Activated CD4-positive, CD25-positive, alpha-beta regulatory T cell treated with anti-CD3 and anti-CD28 coated beads, Interleukin-2, amount 50 U/mL, for 24 hours (primary cell): ENCODE measurements around the gene ARHGAP25.

Source experiments
- ATAC-seq, 2 donors: fragments of 150-1000 bp; cut with Tn5 transposase; one replicate each; pipeline ENCODE4 v1.10.0; 2021; ENCODE audit warnings: mild to moderate bottlenecking in 1 of 2, moderate library complexity in 1 of 2

ARHGAP25 gene

DNA sequence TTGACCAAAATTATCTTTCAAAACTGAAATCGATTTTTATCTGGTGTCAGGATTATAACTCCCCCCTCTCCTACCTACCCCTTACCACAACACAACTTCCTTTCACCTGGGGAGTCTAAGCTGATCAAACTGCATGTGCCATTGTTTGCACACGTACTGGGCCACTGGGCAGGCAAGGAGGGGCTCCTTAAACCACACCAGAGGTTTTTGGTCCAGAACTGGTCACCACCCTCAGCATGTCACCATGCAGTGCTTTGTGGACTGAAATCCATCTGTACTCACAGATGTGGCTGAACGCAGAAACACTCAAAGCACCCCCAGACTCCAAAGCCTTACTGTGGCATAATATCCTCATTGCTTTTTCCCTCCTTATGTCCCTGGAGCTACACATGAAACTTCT lies 13.9 kb upstream of the ARHGAP25 start:
- ATAC-seq: no peak

GRCh38 chr2:68721482-68722101 lies 13.0 kb upstream of the ARHGAP25 start:
- ATAC-seq: no peak

DNA sequence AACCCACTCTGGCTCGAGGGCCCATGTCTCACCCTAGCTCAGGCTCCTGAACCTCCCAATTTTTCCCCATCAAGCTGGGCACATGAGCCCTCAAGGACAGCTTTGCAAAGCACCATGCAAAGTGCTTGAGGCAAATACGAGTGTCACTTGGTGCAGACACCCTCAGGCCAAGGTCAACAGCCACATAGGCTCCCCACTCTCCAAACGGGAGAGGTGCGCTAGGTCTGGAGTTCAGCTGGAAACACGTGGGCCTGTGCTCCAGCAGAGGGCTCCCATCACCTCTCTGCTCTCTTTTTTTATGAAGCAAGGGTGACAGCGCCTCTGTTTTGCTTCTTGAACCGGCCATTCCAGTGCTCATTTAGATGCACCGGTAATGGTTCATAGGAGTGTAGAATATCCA lies 11.9 kb upstream of the ARHGAP25 start:
- ATAC-seq: no peak

DNA sequence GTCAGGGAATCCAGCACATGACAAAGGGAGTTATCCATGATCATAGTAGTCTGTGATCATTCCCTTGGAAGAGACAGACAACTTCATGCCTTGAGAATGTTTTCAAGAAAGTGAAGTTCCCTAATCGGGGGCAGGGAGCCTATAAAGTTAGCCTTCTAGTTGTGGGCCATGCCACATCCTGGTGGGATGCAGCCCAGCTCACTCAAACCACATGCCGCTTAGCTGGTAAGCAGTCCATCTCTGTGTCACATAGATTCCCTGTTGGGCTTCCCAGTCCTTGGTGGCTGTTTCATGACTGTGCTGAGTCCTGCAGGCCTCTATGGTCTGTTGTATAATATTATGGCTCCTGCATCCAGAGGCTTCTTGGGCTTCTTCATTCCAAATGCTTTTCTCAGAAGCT lies 11.4 kb upstream of the ARHGAP25 start:
- no peak for ATAC-seq

DNA sequence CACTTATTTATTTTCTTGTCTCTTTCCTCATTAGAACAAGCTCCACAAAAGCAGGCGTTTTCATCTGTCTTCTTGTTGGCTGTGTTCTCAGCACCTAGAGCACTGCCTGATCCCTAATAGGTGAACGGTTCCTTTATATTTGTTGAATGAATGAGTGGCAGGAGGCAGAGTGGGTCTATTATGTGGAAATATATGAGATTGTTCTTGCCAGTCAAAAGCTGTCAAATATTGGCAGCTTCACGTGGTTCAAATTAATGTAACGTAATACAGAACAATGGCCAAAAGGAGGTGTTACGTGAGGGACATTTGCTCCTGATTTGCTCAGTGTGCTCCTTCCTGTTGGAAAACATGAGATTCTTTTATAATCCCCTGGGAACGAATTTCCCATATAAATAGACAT lies 8.5 kb upstream of the ARHGAP25 start:
- ATAC-seq: no peak

GRCh38 chr2:68726608-68727367 lies 7.8 kb upstream of the ARHGAP25 start:
- peak; percentile 99 for ATAC-seq

GRCh38 chr2:68727683-68728375 lies 6.8 kb upstream of the ARHGAP25 start:
- no peak for ATAC-seq

DNA sequence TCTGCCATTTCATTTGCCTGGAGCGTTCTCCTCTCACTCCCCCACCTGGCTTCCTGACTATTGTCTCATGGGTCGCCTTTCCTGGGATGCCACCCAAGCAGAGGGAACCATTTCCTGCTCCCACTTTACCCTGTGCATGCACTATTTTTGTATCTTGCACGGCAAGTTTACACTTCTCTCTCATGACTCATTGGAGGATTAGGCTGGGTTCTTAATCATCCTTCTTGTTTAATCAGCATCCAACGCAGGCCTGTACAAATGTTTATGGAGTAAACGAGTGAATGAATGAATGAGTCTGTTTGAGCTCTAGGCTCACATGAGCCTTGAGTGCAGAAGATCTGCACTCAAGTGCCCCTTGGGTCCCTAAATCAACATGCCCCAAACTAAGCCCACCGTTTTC lies 3.8 kb upstream of the ARHGAP25 start:
- no peak for ATAC-seq

GRCh38 chr2:68732036-68732932 lies 2.3 kb upstream of the ARHGAP25 start:
- no peak for ATAC-seq

DNA sequence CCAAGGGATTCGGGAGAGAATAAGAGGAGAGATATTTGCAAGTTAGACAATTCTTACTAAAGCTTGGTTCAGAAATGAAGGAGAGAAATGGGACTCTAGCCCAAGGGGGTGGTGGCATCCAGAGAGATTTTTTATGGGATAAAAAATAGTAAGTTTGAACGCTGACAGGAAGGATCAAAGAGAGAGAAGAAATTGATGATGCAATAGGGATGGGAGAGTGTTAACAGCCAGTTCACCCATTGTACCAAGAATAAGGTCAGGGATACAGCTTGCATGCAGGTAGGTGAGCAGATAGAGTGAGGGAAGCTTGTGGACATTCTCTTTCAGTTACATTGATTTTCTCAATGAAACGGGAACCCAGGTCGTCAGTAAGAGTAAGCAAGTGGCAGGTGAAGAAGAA lies 1.2 kb upstream of the ARHGAP25 start:
- no peak for ATAC-seq

GRCh38 chr2:68734176-68734575 lies 435 bp upstream of the ARHGAP25 start:
- no peak for ATAC-seq

DNA sequence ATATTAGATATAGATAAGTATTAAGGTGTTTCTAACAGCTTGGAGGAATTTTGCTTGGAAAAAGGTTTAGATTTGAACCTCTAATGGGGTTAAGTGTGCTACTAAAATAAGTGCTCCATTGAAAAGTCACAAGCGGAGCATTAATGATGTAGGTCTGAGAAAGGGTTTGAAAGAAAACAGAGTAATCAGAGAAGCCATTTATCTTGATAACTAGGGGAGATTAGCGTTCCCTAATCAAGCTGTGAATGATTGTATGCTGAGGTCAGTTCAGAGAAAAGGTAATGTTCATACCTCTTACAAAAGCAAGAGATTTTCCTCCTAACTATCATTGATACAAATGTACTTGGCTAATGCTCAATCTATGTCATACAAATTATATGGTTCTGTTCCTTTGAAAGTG lies 1.5 kb downstream of the ARHGAP25 start:
- no peak for ATAC-seq

GRCh38 chr2:68737711-68738110 lies 3.1 kb downstream of the ARHGAP25 start:
- ATAC-seq: peak; percentile 10 to 12

GRCh38 chr2:68738906-68739594 lies 4.4 kb downstream of the ARHGAP25 start:
- no peak for ATAC-seq

- no peak for ATAC-seq
These were observed 5.2 kb downstream of the ARHGAP25 start for GRCh38 chr2:68739595-68740399.

DNA sequence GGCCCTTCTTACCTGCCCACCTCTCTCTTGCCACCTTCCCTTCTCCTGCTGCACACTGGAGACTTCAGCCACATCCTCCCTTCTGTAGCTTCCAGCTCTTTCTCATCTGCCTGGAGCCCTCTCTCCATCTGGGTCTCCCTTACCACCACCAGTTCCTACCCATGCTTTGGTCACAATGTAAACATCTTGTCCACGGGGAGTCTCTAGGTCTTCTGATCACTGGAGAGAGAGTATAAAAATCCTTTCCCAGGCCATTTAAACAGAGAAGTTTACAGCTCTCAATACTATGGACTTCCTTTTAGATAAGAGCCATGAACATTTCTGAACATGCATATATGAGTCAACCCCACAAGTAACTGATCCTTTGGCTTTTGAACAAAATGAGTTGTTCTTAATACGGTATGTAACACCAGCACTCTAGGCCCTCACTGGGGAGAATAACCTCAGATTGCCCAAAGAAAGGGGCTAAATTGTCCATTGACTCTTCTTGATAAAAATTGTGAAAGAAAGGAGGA lies 5.8 kb downstream of the ARHGAP25 start:
- ATAC-seq: peak; percentile 41 to 49

- peak; percentile 36 to 51 for ATAC-seq
These were observed 6.6 kb downstream of the ARHGAP25 start for GRCh38 chr2:68741238-68741637.

DNA sequence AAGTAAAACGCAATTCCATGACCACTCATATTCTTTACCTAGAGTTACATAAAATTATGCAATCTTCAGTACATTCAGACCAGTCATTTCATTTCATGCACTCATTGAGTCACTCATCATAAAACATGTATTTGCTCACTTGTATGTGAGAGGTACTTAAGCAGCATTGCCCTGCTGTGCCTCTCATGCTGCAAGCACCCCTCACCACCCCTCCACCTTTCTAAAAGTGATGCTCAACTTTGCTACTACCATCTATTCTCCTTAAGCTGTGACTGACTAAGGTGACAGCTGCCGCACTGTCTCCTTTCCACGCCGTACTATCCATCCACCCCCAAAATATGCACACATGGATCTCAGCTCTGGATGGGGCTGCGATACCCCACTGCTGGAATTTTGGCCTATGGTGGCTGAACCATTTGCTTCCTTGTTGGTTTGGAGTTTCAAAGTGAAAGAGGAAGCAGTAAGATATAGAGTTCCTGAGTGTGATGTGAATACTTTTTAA lies 7.2 kb downstream of the ARHGAP25 start:
- peak; percentile 77 to 80 for ATAC-seq

DNA sequence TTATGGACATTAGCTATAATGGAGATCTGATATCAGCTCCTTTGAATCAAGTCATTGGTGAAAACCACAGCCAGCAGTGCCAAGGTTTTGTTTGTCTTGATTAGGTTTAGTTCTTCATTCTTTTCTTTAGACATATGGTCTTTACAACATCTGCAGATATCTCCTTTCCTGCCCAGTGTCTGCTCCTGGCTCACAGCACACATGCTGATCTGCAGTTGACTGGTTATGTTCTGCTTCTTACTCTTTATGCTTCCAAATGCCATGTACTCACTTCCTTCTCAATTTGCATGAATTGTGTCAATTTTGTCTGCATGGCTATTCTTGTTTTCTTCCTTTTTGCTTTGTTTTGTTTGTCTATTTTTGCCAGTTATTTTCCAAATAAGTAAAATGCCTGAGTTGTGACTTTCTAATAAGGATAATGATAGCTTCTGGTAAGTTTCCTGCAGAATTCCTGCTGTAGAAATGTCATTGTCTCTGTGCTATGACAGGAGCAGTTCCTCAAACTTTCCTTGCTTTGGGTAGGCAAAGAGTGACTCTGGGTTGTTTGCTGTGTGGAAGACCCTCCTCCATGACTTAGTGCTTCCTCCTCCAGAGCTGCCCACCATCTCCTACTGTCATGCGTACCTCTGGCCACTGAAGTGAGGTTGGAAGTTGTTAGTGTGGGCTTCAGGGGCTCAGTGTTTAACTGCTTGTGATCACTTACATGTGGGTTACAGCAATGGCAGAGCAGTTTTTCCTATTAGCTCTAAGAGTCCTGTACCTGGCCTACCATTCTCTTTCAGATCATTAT lies 8.2 kb downstream of the ARHGAP25 start:
- no peak for ATAC-seq

DNA sequence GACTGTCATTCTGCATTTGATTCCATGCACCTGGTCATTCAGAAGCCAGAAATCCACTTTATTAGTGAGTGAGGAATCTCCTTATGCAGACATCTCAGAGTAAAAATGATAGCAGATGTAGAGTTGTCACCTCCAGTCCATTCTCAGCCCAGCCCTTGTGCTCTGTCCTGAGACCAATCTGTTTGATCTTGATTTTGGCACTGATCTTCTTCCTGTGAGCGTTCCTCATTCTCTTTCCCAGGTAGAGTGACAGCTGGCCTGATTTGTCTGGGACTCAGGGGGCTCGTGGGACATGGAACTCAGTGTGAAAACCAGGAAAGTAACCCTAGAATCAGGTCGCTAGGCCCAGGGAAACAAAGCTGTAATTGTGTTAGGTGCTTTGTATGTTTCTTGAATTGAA lies 8.9 kb downstream of the ARHGAP25 start:
- no peak for ATAC-seq
